Fibroblast of mammary gland (primary cell): ENCODE data around the gene TREX2.

Source experiments
- DNase-seq: peaks from one replicate; pipeline ENCODE4 v3.0.0-alpha.2; 2010; ENCODE audit warnings: low read depth
- H3K4me3 ChIP-seq: 2 replicates; pipeline ENCODE4 v1.5.1; 2011; ENCODE audit warnings: low read depth, mild to moderate bottlenecking, low read length, moderate library complexity; ENCODE audit not compliant: control insufficient read depth
- TF ChIP-seq, protein P1 (sequence below): conservative IDR thresholded peaks from 2 replicates; pipeline ENCODE4 v1.5.1; 2011; ENCODE audit warnings: low read depth, low read length, inconsistent platforms; ENCODE audit not compliant: control insufficient read depth, insufficient read depth

Gene TREX2

DNA sequence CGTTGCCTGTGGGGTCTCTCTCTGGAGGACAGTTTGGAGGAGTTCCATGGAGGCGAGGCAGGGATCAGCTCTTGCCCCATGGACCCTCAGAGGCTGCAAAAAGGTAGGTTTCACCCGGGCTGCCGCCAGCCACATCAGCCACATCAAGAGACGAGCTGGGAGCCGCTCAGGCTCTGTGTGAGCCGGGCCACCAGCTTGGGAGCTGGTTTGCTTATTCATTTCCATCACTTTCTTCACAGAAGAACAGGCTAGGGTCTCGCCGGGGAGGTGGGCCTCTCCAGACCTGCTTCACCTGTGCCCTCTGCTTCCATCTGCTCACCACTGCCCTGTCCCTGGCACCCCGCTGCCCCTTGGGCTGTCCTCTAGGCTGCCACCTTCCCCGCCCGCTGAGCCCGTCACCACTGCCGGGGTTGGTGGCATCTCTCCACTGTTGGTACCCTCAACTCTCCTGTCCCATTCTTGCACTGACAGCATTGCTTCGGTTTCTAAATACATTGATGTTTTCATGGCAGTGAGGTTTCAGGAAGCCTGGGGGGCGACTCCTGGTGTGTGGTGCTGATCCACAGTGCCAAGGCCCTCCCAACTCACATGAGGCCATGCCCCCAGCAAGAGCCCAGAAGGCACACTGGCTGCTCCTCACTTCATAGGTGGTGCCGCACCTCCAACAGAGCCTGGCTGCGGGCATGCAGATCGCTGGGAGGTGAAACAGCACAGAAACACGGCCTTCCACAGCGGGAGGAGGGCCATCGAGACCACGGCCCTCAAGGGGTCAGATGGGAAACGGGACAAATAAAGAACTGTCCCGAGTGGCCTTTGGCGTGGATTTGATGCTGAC, 4.5 kb upstream of the TREX2 start:
- DNase-seq = no peak
- H3K4me3 ChIP-seq = no peak overlapping the region
- TF ChIP-seq, protein P1, sequence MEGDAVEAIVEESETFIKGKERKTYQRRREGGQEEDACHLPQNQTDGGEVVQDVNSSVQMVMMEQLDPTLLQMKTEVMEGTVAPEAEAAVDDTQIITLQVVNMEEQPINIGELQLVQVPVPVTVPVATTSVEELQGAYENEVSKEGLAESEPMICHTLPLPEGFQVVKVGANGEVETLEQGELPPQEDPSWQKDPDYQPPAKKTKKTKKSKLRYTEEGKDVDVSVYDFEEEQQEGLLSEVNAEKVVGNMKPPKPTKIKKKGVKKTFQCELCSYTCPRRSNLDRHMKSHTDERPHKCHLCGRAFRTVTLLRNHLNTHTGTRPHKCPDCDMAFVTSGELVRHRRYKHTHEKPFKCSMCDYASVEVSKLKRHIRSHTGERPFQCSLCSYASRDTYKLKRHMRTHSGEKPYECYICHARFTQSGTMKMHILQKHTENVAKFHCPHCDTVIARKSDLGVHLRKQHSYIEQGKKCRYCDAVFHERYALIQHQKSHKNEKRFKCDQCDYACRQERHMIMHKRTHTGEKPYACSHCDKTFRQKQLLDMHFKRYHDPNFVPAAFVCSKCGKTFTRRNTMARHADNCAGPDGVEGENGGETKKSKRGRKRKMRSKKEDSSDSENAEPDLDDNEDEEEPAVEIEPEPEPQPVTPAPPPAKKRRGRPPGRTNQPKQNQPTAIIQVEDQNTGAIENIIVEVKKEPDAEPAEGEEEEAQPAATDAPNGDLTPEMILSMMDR = no peak

DNA sequence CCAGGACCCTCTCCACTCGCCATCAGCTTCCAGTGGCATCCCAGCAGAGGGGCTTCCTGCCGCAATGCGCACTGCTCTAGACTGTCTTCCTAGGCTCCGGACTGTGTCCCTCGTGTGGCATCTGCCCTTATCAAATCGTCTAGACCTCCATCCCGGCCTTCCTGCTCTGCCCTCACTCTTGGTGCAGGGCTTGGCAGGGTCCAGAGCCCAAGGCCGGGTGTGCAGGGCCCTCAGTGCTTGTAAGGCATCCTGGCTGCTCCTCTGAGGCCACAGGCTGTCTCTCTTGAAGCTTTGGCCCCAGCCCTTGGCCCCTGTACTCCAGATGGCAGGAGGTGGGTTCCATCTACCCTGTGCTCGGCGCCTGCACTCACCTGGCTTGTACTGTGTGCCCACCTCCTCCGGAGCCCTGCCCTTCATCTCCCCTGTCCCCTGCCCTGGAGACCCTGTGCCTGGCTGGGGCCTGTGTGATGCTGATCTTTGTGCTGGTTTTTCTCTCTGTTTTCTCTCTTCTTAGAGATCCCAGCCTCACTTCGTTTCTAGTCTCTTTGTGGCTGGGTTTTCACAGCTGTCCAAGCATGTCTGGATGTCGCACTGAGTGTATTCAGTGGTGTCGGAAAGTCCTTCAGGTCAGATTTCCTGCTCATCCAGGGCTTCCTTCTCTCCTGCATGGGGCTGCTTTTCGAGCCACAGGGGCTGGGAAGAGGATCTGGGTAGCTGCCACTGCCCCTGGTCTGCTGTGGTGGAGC, 3.7 kb upstream of the TREX2 start:
- TF ChIP-seq, protein P1 = no peak
- no peak overlapping the region for H3K4me3 ChIP-seq
- DNase-seq = no peak

DNA sequence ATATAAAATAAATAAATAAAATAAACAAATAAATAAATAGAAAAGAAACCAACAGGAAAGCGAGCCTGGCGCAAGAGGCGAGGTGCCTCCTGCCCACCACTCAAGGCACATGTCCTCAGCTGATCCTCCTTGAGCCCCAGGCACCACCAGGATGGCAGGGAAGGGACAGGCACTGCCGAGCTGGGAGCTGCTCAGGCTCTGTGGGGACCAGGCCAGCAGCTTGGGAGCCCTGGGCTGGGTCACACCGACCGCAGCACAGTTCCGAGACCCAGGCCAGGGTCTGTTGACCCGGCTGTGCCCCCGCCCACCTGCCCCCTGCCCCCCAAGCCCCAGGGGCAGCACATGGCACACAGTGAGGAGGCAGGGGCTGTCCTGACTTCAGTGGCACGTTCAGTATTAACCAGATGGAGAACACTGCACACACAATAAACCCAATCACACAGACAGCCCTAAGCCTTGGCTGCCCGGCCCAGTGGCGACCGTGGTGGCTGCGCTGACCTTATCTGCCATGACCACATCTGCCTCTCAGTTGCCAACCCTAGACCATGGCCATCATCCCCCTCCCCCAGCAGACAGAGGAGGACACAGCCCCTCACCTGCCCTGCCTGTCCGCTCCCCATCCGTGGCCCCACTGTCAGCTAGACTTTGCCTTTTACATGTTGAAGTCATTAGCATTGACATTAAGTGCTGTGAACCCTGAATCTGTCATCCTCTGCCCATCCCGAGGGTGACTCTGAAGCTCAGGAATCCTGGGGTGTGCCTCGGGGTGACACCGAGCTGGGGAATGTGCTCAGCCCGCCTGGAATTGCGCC, 2.9 kb upstream of the TREX2 start:
- TF ChIP-seq, protein P1 = no peak

DNA sequence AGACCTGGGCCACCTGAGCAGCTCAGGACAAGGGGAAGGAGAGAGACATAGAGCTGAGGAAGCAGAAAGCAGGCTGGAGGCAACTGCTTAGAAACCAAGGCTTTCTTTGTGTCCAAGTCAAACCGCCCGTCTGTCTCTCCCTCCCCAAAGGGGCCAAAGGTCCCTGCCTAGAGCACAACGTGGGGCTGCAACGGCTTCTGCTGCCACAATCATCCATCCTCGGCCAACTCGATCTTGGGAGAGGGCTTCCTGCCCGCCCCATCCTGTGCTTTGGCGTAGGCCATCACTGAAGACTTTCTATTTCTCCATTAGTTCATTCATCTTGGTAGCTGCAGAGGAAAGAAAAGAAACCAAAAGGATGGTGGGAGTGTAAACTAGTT, 1.7 kb upstream of the TREX2 start:
- DNase-seq = no peak
- TF ChIP-seq, protein P1 = no peak

More for the DNA sequence above, 2.9 kb upstream of the TREX2 start:
- DNase-seq = no peak
- H3K4me3 ChIP-seq = no peak overlapping the region

DNA sequence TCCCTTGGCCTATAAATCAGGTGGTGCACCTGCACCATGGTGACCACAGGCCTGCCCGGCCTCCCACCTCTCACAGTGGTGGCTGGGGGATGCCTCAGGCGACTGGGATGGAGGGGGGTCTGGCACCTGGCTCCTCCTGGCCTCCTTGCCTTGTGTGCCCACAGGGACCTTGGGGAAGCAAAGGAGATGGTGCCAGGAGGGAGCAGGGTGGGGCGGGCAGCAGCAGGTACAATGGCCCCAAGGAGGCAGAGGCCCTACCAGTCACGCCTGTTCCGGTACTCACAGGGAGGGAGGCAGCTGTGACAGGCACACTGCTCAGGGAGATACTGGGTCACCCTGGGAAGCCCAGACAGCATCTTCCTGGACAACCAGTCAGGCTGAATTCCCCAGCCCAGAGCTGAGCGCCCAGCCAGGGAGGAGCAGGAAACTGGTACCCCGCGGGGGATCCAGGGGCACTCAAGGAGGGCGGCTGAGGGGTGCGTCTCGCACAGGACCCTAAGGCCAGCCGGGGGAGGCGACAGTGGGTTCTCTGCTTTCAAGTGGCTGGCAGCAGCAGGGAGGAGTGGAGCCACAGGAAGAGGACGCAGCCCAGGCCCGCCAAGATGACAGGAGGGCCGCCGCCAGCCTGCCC, 1.2 kb upstream of the TREX2 start:
- H3K4me3 ChIP-seq = no peak overlapping the region
- no peak for DNase-seq

More for the DNA sequence above, 1.7 kb upstream of the TREX2 start:
- H3K4me3 ChIP-seq = no peak overlapping the region

More for the DNA sequence above, 1.2 kb upstream of the TREX2 start:
- TF ChIP-seq, protein P1 = no peak
